LNCAP (cell line): ENCODE results near the gene MEF2D.

Source experiments
- CTCF ChIP-seq: fragments of 450-650 bp; IDR thresholded peaks from 2 replicates; pipeline ENCODE4 v1.5.1; 2017; ENCODE audit warnings: mild to moderate bottlenecking

MEF2D gene

GRCh38 chr1:156420205-156421061 lies 80.1 kb downstream of the MEF2D start:
- TF ChIP-seq CTCF = no peak

GRCh38 chr1:156419854-156420204 lies 80.7 kb downstream of the MEF2D start:
- no peak for TF ChIP-seq CTCF

GRCh38 chr1:156418416-156419070 lies 82.0 kb downstream of the MEF2D start:
- TF ChIP-seq CTCF = no peak

GRCh38 chr1:156417401-156418020 lies 83.1 kb downstream of the MEF2D start:
- TF ChIP-seq CTCF = no peak

- TF ChIP-seq CTCF = no peak
These were observed 83.6 kb downstream of the MEF2D start for GRCh38 chr1:156416993-156417392.

GRCh38 chr1:156414461-156415064 lies 86.0 kb downstream of the MEF2D start:
- TF ChIP-seq CTCF = no peak
